GM19239 (cell line): Measurements from ENCODE around the gene COL1A1.

ENCODE experiments used
- DNase-seq: peaks from one replicate; pipeline ENCODE4 v3.0.0; 2011; ENCODE audit warnings: low spot score; ENCODE audit not compliant: insufficient read length
- FAIRE-seq: peaks from 2 replicates; lab custom pipeline; 2011; peaks lifted over from hg19 to GRCh38; lab: Jason Lieb, UNC

The COL1A1 gene

GRCh38 chr17:50146927-50147665 is 54.3 kb downstream of the COL1A1 start:
- FAIRE-seq (peak; percentile 70), DNase-seq (no peak)

- FAIRE-seq (no peak), DNase-seq (no peak)
These were observed 55.1 kb downstream of the COL1A1 start for GRCh38 chr17:50146230-50146926.

DNA sequence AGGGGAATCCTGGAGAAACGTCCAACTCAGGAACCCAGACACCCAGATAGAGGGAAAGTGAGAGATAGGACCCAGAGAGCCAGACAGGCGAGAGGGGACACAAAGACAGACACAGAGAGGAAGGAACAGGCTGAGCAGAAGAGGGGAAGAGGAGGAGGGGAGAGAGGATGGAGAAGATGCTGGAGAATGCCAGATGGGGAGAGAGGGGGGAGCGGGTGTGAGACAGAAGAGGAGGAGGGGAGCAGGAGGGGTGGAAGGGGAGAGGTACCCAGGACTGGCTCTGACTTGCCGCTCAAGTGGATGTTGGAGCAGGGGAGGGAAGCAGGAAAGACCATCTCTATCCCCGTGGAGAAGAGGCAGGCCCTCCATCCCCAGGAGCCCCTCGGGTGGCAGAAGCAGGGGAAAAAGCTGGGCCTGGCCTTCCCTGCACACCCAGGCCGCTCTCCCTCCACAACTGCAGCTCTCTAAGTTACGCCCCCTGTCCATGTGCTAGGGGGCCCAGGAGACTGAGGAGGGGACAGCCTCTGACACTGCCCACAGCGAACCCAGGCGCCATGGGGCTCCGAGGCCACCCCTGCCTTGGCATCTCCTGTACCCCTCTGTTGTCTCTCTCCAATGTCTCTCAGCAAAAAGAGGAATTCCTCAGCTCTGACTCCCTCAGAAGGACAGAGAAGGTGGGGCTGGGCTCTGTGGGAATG is 55.8 kb downstream of the COL1A1 start:
- DNase-seq, result no peak
- FAIRE-seq, result no peak

- DNase-seq, result no peak
- FAIRE-seq, result no peak
These were observed 56.4 kb downstream of the COL1A1 start for GRCh38 chr17:50144845-50145531.

DNA sequence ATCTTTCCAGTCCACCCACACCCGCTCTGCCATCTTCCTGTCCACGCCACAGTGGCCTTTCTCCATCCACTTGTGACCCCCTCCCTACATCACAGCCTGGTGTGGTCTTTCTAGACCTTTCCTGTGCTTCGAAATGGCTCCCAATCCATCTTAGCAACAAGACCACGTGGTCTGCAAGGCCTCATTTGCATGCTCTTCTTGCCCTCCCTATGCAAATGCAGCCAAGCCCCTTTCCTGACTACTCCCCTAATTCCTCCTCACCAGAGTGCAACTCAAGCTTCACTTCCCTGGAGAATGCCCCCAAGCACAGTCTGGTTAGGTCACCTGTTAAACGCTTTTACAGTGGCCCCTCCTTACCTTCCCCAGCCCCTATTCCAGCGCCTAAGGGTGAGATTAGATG is 57.1 kb downstream of the COL1A1 start:
- no peak for FAIRE-seq
- DNase-seq, result no peak

- FAIRE-seq (no peak), DNase-seq (no peak)
These were observed 57.8 kb downstream of the COL1A1 start for GRCh38 chr17:50143461-50144176.

DNA sequence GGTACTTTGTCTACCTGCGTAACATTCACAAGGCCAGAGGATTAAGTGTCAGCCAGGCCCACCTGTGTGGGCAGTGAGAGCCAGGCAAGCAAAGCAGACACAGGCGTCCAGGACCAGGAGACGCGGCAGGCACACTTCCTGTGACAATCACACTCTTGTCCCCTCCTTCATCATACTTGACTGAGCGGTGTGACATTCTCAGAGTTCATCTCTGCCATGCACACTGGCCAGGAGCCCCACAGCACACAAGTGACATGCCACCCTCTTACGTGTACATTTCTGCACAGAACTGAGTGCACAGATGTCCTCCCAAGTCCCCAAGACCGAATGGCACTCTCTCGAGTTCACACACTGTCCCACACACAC is 59.7 kb downstream of the COL1A1 start:
- FAIRE-seq (no peak), DNase-seq (no peak)

DNA sequence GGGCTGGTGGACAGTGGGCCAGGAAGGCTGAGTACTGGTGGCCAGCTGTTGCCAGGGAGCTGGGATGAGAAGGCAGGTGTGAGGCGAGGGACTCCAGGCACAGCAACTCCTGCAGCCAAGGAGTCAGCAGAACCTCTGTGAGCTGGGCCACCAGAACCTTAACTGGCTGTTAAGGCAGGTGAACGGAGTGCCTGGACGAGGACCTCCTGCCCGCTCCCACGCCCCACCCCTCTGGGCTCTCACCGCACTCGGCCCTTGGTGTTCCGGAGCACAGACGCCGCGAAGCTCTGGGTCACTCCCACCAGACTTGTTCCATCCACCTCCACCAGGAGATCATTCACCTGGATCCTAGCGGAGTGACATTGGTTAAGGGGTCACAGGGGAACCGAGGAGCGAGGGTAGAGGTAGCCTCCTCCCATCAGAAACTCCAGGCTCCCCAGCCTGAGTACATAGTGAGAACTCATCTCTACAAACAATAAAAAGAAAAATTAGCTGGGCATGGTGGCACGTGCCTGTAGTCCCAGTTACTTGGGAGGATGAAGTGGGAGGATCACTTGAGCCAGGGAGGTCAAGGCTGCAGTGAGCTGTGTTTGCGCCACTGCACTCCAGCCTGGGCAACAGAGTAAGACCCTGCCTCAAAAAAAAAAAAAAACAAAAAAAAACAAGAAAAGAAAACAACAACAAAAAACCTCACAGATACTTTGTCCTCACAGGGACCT is 60.2 kb downstream of the COL1A1 start:
- DNase-seq (no peak), FAIRE-seq (no peak)

GRCh38 chr17:50139950-50140885 is 61.2 kb downstream of the COL1A1 start:
- FAIRE-seq (peak; percentile 94), DNase-seq (peak; percentile 90)

DNA sequence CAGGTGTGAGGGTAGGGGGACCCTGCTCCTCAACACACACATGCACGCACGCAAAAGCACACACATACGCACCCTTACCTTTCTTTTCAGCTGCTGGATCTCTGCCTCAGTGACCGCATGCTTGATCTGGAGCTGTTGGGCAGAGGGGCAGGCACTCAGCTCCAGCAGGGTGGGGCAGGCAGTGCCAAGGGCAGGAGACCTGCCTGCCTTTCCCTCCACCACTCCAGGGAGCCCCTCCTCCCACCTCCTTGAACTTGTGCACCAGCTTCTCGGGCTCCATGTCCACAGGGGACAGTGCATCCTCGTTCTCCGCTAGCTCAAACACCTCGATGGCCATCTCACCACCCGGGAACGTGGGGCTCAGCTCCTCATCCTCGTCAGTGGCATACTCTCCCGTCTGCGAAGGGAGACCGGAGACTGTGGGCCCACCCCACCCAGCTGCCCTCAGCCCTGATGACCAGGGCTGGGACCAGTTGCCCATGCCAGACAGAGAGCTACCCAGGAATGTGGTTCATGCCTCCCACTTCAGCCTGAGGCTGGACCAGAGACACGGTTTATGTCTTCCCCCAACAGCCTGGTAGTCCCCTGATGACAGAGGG is 62.1 kb downstream of the COL1A1 start:
- no peak for DNase-seq
- FAIRE-seq, result no peak

GRCh38 chr17:50137042-50137441 is 64.4 kb downstream of the COL1A1 start:
- no peak for DNase-seq
- FAIRE-seq, result no peak

- DNase-seq (no peak), FAIRE-seq (no peak)
These were observed 65.2 kb downstream of the COL1A1 start for GRCh38 chr17:50136096-50136687.

DNA sequence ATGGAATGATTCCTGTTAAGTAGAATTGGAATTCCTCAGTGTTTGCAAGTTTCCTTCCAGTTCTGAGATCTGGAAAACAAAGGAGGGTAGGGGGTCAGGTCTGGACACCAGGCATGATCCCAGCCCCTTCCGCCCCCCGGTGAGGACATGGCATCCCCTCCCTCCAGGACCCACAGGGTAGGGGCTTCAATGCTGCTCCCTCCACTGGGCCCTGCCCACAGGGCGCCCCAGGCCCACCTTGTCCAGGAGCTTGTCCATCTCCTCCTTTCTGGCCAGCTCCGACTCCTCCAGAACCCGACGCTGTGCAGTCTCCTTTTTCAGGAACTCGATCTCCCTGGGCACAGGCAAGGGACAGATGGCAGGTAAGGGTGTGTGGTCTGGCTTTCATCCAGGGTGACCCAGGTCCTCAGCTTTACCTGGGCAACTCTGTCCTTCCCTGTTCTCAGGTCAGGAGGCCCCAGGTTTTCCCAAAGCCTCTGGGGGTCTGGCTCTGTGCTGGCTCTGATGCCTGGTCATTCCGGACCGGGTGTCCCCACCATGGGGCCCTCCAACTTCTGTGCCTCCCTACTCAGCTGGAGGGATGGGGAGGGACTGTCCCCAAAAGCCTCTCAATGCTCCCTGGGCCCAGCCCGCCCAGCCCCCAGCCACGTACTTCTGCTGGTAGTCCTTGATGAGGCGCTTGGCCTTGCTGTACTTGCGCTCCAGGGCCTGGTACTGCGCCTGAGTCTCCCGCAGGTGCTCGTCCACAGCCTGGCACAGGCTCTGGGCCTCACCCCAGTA is 65.9 kb downstream of the COL1A1 start:
- DNase-seq, result no peak
- FAIRE-seq, result no peak

DNA sequence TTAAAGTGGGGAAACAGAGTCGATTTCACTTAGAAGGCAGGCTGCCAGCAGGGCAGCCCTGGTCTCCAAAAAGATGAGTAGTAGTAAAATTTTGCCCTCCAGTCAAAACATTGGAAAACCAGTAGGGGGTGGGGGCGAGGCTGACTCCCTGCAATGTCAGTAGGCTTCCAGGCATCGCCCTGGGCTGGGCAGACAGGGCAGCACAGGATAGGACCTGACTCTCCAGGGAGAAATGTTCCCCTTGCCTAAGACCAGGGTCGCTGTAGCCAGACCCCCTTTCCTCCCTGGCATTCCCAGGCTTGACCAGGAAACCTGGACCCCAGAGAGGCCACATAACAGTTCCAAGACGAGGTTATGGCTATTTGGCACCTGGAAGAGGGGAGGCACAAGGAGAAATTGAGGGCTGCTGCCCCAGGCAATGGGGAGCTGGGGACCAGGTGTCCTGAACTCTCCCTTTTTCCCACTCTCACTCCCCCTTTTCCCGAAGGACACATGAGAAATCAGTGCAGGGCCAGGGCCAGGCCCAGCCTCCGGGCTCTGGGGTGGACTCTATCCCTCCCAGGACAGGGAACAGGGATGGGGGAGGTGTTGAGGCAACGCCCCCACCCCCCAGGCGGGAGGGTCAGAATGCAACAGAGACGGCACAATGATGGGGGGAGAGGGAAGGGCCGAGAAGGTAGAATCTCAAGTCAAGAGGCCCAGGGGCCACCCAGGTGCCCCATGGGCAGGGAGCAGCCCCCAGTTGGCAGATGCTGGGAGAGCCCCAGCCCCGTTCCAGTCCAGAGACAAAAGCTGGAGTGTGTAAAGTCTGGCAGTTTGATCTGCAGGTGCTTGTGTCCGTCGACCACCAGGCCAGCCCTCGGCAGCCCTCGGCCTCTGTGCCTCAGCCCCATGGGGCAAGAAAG is 67.0 kb downstream of the COL1A1 start:
- FAIRE-seq, result no peak
- DNase-seq, result no peak

DNA sequence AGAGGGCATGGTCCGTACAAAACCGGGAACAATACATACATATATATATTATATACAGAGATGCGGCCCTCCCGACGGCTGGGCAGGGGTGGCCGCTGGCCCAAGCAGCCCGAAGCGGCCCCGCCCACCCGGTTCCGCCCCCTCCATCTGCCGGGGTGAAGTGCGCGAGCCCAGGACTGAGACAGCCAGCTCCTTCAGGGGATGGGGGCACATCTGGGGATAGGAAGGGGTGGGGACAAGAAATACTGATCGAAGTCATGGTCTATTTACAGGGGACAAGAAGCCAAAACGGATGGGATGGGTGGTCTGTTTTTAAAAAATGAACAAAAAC is 67.7 kb downstream of the COL1A1 start:
- no peak for FAIRE-seq
- DNase-seq, result no peak
